MCF 10A (cell line): ENCODE measurements around the gene B4GALT7. TPM values are rescaled to one million over a fixed set of nuclear protein-coding genes. Genes with fewer than 3 reads are reported as not detected.

Experiments
- BruUV-seq: library from RNA; stranded (reverse); fragments of 400-500 nt; replicated peaks from 2 replicates; lab custom pipeline; 2021; lab: Mats Ljungman, UMichigan
- CTCF ChIA-PET: fragments of 300-600 bp; sonication (Branson Sonifier 250); formaldehyde crosslinking; extraction: SDS; loops from one replicate; lab custom pipeline; 2021; ENCODE audit warnings: antibody characterized with exemption, inconsistent platforms; lab: Yijun Ruan, JAX
- POLR2A ChIA-PET: fragments of 300-600, 350-650 bp; sonication (Branson Sonifier 250); formaldehyde crosslinking; extraction: SDS; loops from one replicate; lab custom pipeline; 2020; ENCODE audit warnings: antibody characterized with exemption, inconsistent platforms; lab: Yijun Ruan, JAX
- DNase-seq: peaks from one replicate; pipeline ENCODE4 v3.0.0-alpha.2; 2018; ENCODE audit not compliant: unreplicated experiment
- H3K27ac Mint-ChIP-seq: one replicate; pipeline ENCODE4 v1.8.0; 2022; ENCODE audit warnings: mild to moderate bottlenecking, low read depth, mixed read lengths; ENCODE audit not compliant: unreplicated experiment
- H3K27me3 Mint-ChIP-seq: one replicate; pipeline ENCODE4 v1.8.0; 2022; ENCODE audit warnings: mixed read lengths; ENCODE audit not compliant: insufficient read depth, unreplicated experiment
- H3K36me3 Mint-ChIP-seq: one replicate; pipeline ENCODE4 v1.8.0; 2022; ENCODE audit warnings: mild to moderate bottlenecking, moderate library complexity, mixed read lengths; ENCODE audit not compliant: insufficient read depth, unreplicated experiment
- H3K4me1 Mint-ChIP-seq: one replicate; pipeline ENCODE4 v1.8.0; 2022; ENCODE audit warnings: mixed read lengths; ENCODE audit not compliant: insufficient read depth, unreplicated experiment
- H3K4me3 Mint-ChIP-seq: one replicate; pipeline ENCODE4 v1.8.0; 2022; ENCODE audit warnings: mild to moderate bottlenecking, moderate library complexity, mixed read lengths; ENCODE audit not compliant: unreplicated experiment
- H3K9me3 Mint-ChIP-seq: one replicate; pipeline ENCODE4 v1.8.0; 2022; ENCODE audit warnings: mixed read lengths; ENCODE audit not compliant: unreplicated experiment
- CTCF ChIP-seq: fragments of 200-600 bp; IDR thresholded peaks from one replicate; pipeline ENCODE4 v1.8.0; 2022; ENCODE audit warnings: antibody characterized with exemption, mild to moderate bottlenecking; ENCODE audit not compliant: unreplicated experiment
- intact Hi-C: fragments of 100-400 bp; cut with micrococcal nuclease; formaldehyde crosslinking; loops from 2 replicates; pipeline ENCODE4 v1.14.1; 2022
- total RNA-seq: library from RNA; stranded (reverse); gene quantifications from 2 replicates; pipeline ENCODE4 v1.2.3, GENCODE V29; 2022

The B4GALT7 gene
- total RNA-seq, 1 experiment from 2014 or later, result 38.8 TPM

- no peak for TF ChIP-seq CTCF
- H3K4me1 Mint-ChIP-seq, result peaks cover 4% of the 10 kb centered on the region
- H3K27me3 Mint-ChIP-seq, result peaks cover 71% of the 10 kb centered on the region
- intact Hi-C loops, result no loop called here
- POLR2A ChIA-PET, result interaction anchor here (0.9 to 2.7 kb wide), 3 partner anchors 9 to 42 kb away, joined by 3 to 13 read pairs (median 3); partner anchors contain the start of gene B4GALT7
- H3K36me3 Mint-ChIP-seq, result peaks cover 17% of the 10 kb centered on the region
- CTCF ChIA-PET, result interaction anchor here (0.6 kb wide), 1 partner anchor 565 kb away, joined by 5 read pairs; the partner anchor contains the start of gene NHP2
- no TSS peak for BruUV-seq
- no peak overlapping the region for H3K4me3 Mint-ChIP-seq
- no peaks in the 10 kb centered on the region for H3K9me3 Mint-ChIP-seq
- no peak overlapping the region for H3K27ac Mint-ChIP-seq
- no peak for DNase-seq
Observed at GRCh38 chr5:177588413-177588909, 11.5 kb upstream of the B4GALT7 start.

GRCh38 chr5:177590406-177590805 lies 9.5 kb upstream of the B4GALT7 start:
- peaks cover 7% of the 10 kb centered on the region for H3K4me1 Mint-ChIP-seq
- DNase-seq, result no peak
- no peak overlapping the region for H3K27ac Mint-ChIP-seq
- H3K9me3 Mint-ChIP-seq, result no peaks in the 10 kb centered on the region
- H3K4me3 Mint-ChIP-seq, result no peak overlapping the region
- TF ChIP-seq CTCF, result no peak
- peaks cover 51% of the 10 kb centered on the region for H3K27me3 Mint-ChIP-seq
- CTCF ChIA-PET, result no interaction called here
- no TSS peak for BruUV-seq
- intact Hi-C loops, result loop anchor here (5.0 kb wide), 2 partner anchors 43 to 88 kb away; no protein-coding TSS in a partner anchor
- peaks cover 32% of the 10 kb centered on the region for H3K36me3 Mint-ChIP-seq
- POLR2A ChIA-PET, result interaction anchor here (0.8 to 2.3 kb wide), 2 partner anchors 18 to 44 kb away, joined by 4 to 7 read pairs; no protein-coding TSS in a partner anchor

- no TSS peak for BruUV-seq
- Mint-ChIP-seq H3K4me3 (peak overlapping the region; percentile 85), H3K27ac (peak overlapping the region; percentile 96), H3K27me3 (peaks cover 39% of the 10 kb centered on the region), H3K9me3 (no peaks in the 10 kb centered on the region), H3K36me3 (peaks cover 44% of the 10 kb centered on the region), H3K4me1 (peaks cover 7% of the 10 kb centered on the region)
- intact Hi-C loops, result loop anchor here (1.0 to 5.0 kb wide), 3 partner anchors 30 to 89 kb away; no protein-coding TSS in a partner anchor
- CTCF ChIA-PET, result interaction anchor here (1.4 to 2.5 kb wide), 3 partner anchors 16 to 91 kb away, joined by 4 to 9 read pairs (median 4); no protein-coding TSS in a partner anchor
- TF ChIP-seq CTCF, result no peak
- POLR2A ChIA-PET, result interaction anchor here (0.7 to 2.7 kb wide), 14 partner anchors 9 to 282 kb away, joined by 3 to 55 read pairs (median 4); partner anchors contain the start of genes B4GALT7, DDX41 and FAM193B
- DNase-seq, result no peak
Observed at GRCh38 chr5:177591690-177592009, 8.3 kb upstream of the B4GALT7 start.

- BruUV-seq, result TSS peak; percentile 52
- ChIA-PET POLR2A (interaction anchor here (0.7 to 2.7 kb wide), 17 partner anchors 8 to 282 kb away, joined by 3 to 55 read pairs (median 5); partner anchors contain the start of genes B4GALT7, DDX41 and FAM193B), CTCF (interaction anchor here (0.7 to 2.5 kb wide), 8 partner anchors 9 to 202 kb away, joined by 3 to 9 read pairs (median 4); no protein-coding TSS in a partner anchor)
- Mint-ChIP-seq H3K36me3 (peaks cover 48% of the 10 kb centered on the region), H3K27me3 (peaks cover 36% of the 10 kb centered on the region), H3K9me3 (no peaks in the 10 kb centered on the region), H3K4me1 (peaks cover 7% of the 10 kb centered on the region), H3K4me3 (peak within 1 kb of the TSS; percentile 85), H3K27ac (peak within 1 kb of the TSS; percentile 96)
- no peak for TF ChIP-seq CTCF
- intact Hi-C loops, result loop anchor here (1.0 to 5.0 kb wide), 3 partner anchors 31 to 90 kb away; no protein-coding TSS in a partner anchor
- peak; percentile 86 for DNase-seq
Observed at GRCh38 chr5:177592010-177592834, 7.7 kb upstream of the B4GALT7 start, which contains the start of gene TMED9. Gene TMED9, plus strand, starts transcription at chr5:177592203. Its CDS starts 12 bp downstream, at chr5:177592215.
